ENCODE data around the gene PRKD3. TPM values are rescaled to one million over a fixed set of nuclear protein-coding genes. Genes with fewer than 3 reads are reported as not detected.

PRKD3 gene
- total and polyA plus RNA-seq, 2 donors (not counting 3 experiments of a cell fraction or from before 2014, with no cell fraction given) = 14.9 to 47.3 TPM

DNA sequence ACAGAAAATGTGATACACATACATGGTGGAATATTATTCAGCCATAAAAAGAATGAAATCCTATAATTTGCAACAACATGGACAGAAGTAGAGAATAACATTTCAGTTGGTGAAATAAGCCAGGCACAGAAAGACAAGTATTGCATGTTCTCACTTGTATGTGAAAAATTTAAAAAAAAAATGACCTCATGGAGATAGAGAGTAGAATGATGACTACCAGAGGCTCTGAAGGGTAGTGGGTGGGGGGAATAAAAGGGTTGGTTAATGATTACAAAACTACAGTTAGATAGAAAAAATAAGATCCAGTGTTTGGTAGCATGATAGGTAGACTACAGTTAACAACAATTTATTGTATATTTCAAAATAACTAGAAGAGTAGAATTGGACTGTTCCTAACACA is 24.5 kb downstream of the PRKD3 start:
- no peaks in the 10 kb centered on the region for H3K9me3 ChIP-seq (replicated peaks; ENCODE audit: control insufficient read depth, insufficient read depth, low read length)
- no peak overlapping the region for H3K4me3 ChIP-seq (replicated peaks in 1 of 3; ENCODE audit: insufficient read depth in 1 of 3, low read depth in 1 of 3, low read length in 3 of 3)
- no TSS peak for BruUV-seq (replicated peaks)
- H3K9ac ChIP-seq (replicated peaks; ENCODE audit: extremely low read depth, insufficient read depth, low read length) = no peak overlapping the region
- H4K20me1 ChIP-seq (replicated peaks; ENCODE audit: control insufficient read depth, extremely low read depth, insufficient read depth, low read length) = no peaks in the 10 kb centered on the region
- dilution Hi-C loops (cut with MboI; ENCODE audit: extremely low pct_ligation_motif_present, low sequenced_read_pairs) (no loop called here), intact Hi-C loops (cut with micrococcal nuclease) (no loop called here)
- H3K36me3 ChIP-seq (ENCODE audit: control insufficient read depth in 2 of 2, extremely low read depth in 1 of 2, insufficient read depth in 2 of 2, low read length in 2 of 2) = no peaks in the 10 kb centered on the region
- no peak for FAIRE-seq
- POLR2A ChIA-PET = no interaction called here
- no peaks in the 10 kb centered on the region for H3K4me1 ChIP-seq (ENCODE audit: control insufficient read depth, extremely low read depth, insufficient read depth, low read length)
- CTCF ChIA-PET = no interaction called here
- no peak overlapping the region for H3K4me2 ChIP-seq (ENCODE audit: insufficient read depth, low read length)
- TF ChIP-seq POLR2AphosphoS5 (IDR thresholded peaks at IDR 0.05; ENCODE audit: insufficient read depth, low read depth, low read length) (no peak), MYC (IDR thresholded peaks at IDR 0.05; ENCODE audit: low read depth, low read length) (no peak), EZH2 (IDR thresholded peaks at IDR 0.05; ENCODE audit: borderline replicate concordance, low read depth, low read length, severe bottlenecking) (no peak), FOS (IDR thresholded peaks at IDR 0.05; ENCODE audit: borderline replicate concordance, insufficient read depth, low read length) (no peak), CTCF (IDR thresholded peaks at IDR 0.05; ENCODE audit: extremely low read depth in 1 of 2, insufficient read depth in 1 of 2, low read depth in 1 of 2, low read length in 2 of 2) (no peak), JUN (IDR thresholded peaks at IDR 0.05; ENCODE audit: borderline replicate concordance, insufficient read depth, insufficient read length, low read depth) (no peak), GATA2 (IDR thresholded peaks at IDR 0.05; ENCODE audit: insufficient read depth, insufficient read length, low read depth, low read length) (no peak), POLR2A (IDR thresholded peaks at IDR 0.05; ENCODE audit: low read depth, low read length) (no peak)
- TF ChIP-seq, protein P1, sequence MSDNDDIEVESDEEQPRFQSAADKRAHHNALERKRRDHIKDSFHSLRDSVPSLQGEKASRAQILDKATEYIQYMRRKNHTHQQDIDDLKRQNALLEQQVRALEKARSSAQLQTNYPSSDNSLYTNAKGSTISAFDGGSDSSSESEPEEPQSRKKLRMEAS (IDR thresholded peaks at IDR 0.05; ENCODE audit: insufficient read depth, insufficient read length) = no peak
- H3K79me2 ChIP-seq (ENCODE audit: control insufficient read depth, insufficient read depth, low read length) = peaks cover 86% of the 10 kb centered on the region
- H3K27ac ChIP-seq (ENCODE audit: insufficient read depth, low read depth, low read length) = no peak overlapping the region
- DNase-seq (ENCODE audit: low read depth, low spot score) = no peak
- no peaks in the 10 kb centered on the region for H3K27me3 ChIP-seq (ENCODE audit: control insufficient read depth in 2 of 2, insufficient read depth in 2 of 2, low read length in 2 of 2)
- no peaks in the 10 kb centered on the region for H3K9me1 ChIP-seq (replicated peaks; ENCODE audit: control insufficient read depth, extremely low read depth, insufficient read depth, low read length)
- H2AFZ ChIP-seq (ENCODE audit: low read depth, low read length) = no peak overlapping the region
